ENCODE results near the gene CUX1. TPM values are rescaled to one million over a fixed set of nuclear protein-coding genes. Genes with fewer than 3 reads are reported as not detected.
A peak's percentile ranks its signal among the peaks of the same experiment; 100 is the strongest.

The CUX1 gene
- total RNA-seq, 1 experiment from 2014 or later: 64.3 TPM

DNA sequence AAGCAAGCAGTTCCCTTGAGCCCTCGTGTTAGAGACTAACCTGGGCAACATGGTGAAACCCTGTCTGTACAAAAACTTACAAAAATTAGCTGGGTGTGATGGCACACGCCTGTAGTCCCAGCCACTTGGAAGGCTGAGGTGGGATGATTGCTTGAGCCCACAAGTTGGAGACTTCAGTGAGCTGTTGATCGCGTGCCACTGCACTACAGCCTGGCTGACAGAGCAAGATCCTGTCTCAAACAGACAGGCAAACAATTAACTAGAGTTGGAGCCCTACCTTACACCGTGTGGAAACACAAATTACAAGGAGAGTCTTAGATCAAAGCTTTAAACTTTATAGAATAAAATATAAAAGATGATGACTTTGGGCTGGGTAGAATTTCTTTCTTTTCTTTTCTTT is 219.5 kb downstream of the CUX1 start (continued):
- TF ChIP-seq, protein P1, sequence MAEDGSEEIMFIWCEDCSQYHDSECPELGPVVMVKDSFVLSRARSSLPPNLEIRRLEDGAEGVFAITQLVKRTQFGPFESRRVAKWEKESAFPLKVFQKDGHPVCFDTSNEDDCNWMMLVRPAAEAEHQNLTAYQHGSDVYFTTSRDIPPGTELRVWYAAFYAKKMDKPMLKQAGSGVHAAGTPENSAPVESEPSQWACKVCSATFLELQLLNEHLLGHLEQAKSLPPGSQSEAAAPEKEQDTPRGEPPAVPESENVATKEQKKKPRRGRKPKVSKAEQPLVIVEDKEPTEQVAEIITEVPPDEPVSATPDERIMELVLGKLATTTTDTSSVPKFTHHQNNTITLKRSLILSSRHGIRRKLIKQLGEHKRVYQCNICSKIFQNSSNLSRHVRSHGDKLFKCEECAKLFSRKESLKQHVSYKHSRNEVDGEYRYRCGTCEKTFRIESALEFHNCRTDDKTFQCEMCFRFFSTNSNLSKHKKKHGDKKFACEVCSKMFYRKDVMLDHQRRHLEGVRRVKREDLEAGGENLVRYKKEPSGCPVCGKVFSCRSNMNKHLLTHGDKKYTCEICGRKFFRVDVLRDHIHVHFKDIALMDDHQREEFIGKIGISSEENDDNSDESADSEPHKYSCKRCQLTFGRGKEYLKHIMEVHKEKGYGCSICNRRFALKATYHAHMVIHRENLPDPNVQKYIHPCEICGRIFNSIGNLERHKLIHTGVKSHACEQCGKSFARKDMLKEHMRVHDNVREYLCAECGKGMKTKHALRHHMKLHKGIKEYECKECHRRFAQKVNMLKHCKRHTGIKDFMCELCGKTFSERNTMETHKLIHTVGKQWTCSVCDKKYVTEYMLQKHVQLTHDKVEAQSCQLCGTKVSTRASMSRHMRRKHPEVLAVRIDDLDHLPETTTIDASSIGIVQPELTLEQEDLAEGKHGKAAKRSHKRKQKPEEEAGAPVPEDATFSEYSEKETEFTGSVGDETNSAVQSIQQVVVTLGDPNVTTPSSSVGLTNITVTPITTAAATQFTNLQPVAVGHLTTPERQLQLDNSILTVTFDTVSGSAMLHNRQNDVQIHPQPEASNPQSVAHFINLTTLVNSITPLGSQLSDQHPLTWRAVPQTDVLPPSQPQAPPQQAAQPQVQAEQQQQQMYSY (CRISPR knock-in tag; IDR thresholded peaks at IDR 0.05): no peak
- TF ChIP-seq ZNF263 (CRISPR knock-in tag; IDR thresholded peaks at IDR 0.05; ENCODE audit: low read depth) (no peak), ATF1 (CRISPR knock-in tag; IDR thresholded peaks at IDR 0.05) (no peak), ESRRA (CRISPR knock-in tag; IDR thresholded peaks at IDR 0.05; ENCODE audit: borderline replicate concordance) (no peak), CREM (CRISPR knock-in tag; IDR thresholded peaks at IDR 0.05) (no peak), JAZF1 (CRISPR knock-in tag; IDR thresholded peaks at IDR 0.05) (no peak)
- TF ChIP-seq, protein P2, sequence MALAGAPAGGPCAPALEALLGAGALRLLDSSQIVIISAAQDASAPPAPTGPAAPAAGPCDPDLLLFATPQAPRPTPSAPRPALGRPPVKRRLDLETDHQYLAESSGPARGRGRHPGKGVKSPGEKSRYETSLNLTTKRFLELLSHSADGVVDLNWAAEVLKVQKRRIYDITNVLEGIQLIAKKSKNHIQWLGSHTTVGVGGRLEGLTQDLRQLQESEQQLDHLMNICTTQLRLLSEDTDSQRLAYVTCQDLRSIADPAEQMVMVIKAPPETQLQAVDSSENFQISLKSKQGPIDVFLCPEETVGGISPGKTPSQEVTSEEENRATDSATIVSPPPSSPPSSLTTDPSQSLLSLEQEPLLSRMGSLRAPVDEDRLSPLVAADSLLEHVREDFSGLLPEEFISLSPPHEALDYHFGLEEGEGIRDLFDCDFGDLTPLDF (CRISPR knock-in tag; IDR thresholded peaks at IDR 0.05): no peak
- TF ChIP-seq, protein P3, sequence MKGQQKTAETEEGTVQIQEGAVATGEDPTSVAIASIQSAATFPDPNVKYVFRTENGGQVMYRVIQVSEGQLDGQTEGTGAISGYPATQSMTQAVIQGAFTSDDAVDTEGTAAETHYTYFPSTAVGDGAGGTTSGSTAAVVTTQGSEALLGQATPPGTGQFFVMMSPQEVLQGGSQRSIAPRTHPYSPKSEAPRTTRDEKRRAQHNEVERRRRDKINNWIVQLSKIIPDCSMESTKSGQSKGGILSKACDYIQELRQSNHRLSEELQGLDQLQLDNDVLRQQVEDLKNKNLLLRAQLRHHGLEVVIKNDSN (CRISPR knock-in tag; IDR thresholded peaks at IDR 0.05): no peak
- TF ChIP-seq, protein P4, sequence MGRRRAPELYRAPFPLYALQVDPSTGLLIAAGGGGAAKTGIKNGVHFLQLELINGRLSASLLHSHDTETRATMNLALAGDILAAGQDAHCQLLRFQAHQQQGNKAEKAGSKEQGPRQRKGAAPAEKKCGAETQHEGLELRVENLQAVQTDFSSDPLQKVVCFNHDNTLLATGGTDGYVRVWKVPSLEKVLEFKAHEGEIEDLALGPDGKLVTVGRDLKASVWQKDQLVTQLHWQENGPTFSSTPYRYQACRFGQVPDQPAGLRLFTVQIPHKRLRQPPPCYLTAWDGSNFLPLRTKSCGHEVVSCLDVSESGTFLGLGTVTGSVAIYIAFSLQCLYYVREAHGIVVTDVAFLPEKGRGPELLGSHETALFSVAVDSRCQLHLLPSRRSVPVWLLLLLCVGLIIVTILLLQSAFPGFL (CRISPR knock-in tag; IDR thresholded peaks at IDR 0.05; ENCODE audit: borderline replicate concordance): no peak
- TF ChIP-seq, protein P5, sequence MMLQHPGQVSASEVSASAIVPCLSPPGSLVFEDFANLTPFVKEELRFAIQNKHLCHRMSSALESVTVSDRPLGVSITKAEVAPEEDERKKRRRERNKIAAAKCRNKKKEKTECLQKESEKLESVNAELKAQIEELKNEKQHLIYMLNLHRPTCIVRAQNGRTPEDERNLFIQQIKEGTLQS (CRISPR knock-in tag; conservative IDR thresholded peaks at IDR 0.05): no peak
- TF ChIP-seq, protein P6, sequence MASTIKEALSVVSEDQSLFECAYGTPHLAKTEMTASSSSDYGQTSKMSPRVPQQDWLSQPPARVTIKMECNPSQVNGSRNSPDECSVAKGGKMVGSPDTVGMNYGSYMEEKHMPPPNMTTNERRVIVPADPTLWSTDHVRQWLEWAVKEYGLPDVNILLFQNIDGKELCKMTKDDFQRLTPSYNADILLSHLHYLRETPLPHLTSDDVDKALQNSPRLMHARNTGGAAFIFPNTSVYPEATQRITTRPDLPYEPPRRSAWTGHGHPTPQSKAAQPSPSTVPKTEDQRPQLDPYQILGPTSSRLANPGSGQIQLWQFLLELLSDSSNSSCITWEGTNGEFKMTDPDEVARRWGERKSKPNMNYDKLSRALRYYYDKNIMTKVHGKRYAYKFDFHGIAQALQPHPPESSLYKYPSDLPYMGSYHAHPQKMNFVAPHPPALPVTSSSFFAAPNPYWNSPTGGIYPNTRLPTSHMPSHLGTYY (CRISPR knock-in tag; IDR thresholded peaks at IDR 0.05): no peak

DNA sequence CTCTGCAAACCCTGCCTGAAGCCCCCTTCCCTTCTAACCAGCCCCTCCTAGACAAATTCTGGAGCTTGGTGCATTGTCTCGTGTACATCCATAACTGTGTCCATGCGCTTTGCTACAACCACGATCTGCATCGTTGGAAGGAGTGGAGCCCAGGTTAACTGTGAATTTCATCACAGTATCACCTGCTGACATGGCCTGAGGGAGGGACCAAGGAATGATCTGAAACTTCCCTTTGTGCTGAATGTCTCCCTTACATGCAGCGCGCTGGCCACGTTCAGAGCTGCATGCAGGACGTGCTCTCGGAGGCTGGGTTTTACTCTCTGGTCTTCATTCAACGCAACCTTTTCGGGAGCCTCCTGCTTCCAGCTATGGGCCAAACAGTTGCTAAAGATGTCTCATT is 222.3 kb downstream of the CUX1 start:
- H3K27ac Mint-ChIP-seq: 0 out of 2 replicates have a peak overlapping the region, but pooled peaks have one; percentile 3
- no peak overlapping the region for H3K4me3 Mint-ChIP-seq
- no peaks in the 10 kb centered on the region for H3K9me3 Mint-ChIP-seq
- no peaks in the 10 kb centered on the region; the same call in 1 of the 2 replicates for H3K36me3 Mint-ChIP-seq
- 0 out of 2 replicates have a peak, but pooled peaks cover 2% of the 10 kb centered on the region for H3K4me1 Mint-ChIP-seq
- CTCF ChIA-PET: no interaction called here
- DNase-seq (ENCODE audit: low spot score) (no peak), ATAC-seq (no peak)
- H3K27me3 Mint-ChIP-seq (ENCODE audit: low read depth): no peaks in the 10 kb centered on the region
- POLR2A ChIA-PET: interaction anchor here (0.7 kb wide), 1 partner anchor 234 kb away, joined by 3 read pairs; no protein-coding TSS in a partner anchor
- TF ChIP-seq NR1H2 (CRISPR knock-in tag; IDR thresholded peaks at IDR 0.05) (no peak), CBFB (CRISPR knock-in tag; IDR thresholded peaks at IDR 0.05; ENCODE audit: low read depth) (no peak), IRF2 (CRISPR knock-in tag; IDR thresholded peaks at IDR 0.05; ENCODE audit: borderline replicate concordance, low read depth) (no peak), ZNF671 (CRISPR knock-in tag; IDR thresholded peaks at IDR 0.05) (no peak), CREB1 (CRISPR knock-in tag; IDR thresholded peaks at IDR 0.05) (no peak), GRHL2 (CRISPR knock-in tag; IDR thresholded peaks at IDR 0.05; ENCODE audit: insufficient replicate concordance, severe bottlenecking) (no peak)
- TF ChIP-seq, protein P4 (CRISPR knock-in tag; IDR thresholded peaks at IDR 0.05; ENCODE audit: borderline replicate concordance): no peak
- TF ChIP-seq, protein P7, sequence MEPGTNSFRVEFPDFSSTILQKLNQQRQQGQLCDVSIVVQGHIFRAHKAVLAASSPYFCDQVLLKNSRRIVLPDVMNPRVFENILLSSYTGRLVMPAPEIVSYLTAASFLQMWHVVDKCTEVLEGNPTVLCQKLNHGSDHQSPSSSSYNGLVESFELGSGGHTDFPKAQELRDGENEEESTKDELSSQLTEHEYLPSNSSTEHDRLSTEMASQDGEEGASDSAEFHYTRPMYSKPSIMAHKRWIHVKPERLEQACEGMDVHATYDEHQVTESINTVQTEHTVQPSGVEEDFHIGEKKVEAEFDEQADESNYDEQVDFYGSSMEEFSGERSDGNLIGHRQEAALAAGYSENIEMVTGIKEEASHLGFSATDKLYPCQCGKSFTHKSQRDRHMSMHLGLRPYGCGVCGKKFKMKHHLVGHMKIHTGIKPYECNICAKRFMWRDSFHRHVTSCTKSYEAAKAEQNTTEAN (CRISPR knock-in tag; IDR thresholded peaks at IDR 0.05): no peak
- TF ChIP-seq, protein P8, sequence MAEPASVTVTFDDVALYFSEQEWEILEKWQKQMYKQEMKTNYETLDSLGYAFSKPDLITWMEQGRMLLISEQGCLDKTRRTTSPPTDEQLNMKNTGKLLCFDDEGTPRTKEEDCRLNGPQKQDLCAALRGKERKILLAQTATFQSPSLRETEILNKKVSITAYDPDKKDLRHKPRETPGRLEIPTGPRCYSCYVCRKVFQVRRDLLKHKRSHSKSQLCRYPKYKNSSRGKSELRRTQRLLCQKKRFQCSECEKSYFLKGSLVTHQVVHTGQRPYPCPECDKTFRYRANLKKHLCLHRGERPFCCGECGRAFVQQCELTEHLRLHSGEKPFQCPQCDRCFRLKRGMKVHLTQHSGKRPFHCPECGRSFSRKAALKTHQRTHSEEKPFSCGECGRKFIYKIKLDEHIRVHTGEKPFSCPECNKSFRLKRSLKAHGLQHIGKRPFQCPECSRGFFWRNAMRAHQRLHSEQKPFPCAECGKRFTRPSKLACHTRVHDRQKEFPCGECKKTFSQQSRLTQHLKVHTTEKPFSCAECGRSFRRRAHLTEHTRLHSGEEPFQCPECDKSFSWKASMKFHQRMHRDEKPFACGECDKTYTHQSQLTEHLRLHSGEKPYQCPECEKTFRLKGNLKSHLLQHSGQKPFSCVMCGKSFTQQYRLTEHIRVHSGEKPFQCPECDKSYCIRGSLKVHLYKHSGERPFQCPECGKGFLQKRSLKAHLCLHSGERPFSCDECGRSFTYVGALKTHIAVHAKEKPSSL (CRISPR knock-in tag; conservative IDR thresholded peaks at IDR 0.05): no peak
- TF ChIP-seq, protein P2 (CRISPR knock-in tag; IDR thresholded peaks at IDR 0.05): no peak
